Esophagus muscularis mucosa (tissue), 4 donors: ENCODE measurements around the gene AKAP10. TPM values are rescaled to one million over a fixed set of nuclear protein-coding genes. Genes with fewer than 3 reads are reported as not detected.

Source experiments
- DNase-seq: peaks from one replicate; pipeline ENCODE4 v3.0.0-alpha.2; 2017; ENCODE audit errors: extremely low spot score
- H3K27ac ChIP-seq, 4 donors: fragments of 200-600 bp; sonication (generic); replicated peaks in 1 of 4; 1 replicate in 3 of 4; 2 replicates in 1 of 4; pipeline ENCODE4 v1.5.1; 2016 to 2019; ENCODE audit warnings: mild to moderate bottlenecking in 1 of 4
- H3K27me3 ChIP-seq, 4 donors: fragments of 200-600 bp; sonication (generic); one replicate each; pipeline versions ENCODE4 v1.5.1 to v1.6.0; 2016 to 2019
- H3K36me3 ChIP-seq, 4 donors: fragments of 200-600 bp; sonication (generic); one replicate each; pipeline ENCODE4 v1.5.1; 2016 to 2019
- H3K4me1 ChIP-seq, 4 donors: fragments of 200-600 bp; sonication (generic); one replicate each; pipeline ENCODE4 v1.5.1; 2016 to 2019
- H3K4me3 ChIP-seq, 4 donors: fragments of 200-600 bp; sonication (generic); 1 replicate in 2 of 4; 2 replicates in 2 of 4; pipeline ENCODE4 v1.5.1; 2016 to 2019; ENCODE audit warnings: mild to moderate bottlenecking in 4 of 4, moderate library complexity in 1 of 4
- H3K9me3 ChIP-seq, 4 donors: fragments of 200-600 bp; sonication (generic); 1 replicate in 3 of 4; 2 replicates in 1 of 4; pipeline ENCODE4 v1.5.1; 2016 to 2019
- CTCF ChIP-seq, 3 experiments: fragments of 200-600 bp in 2 of 3; fragments of 450-650 bp in 1 of 3; sonication (generic) in 2 of 3; IDR thresholded peaks; one replicate each; pipeline ENCODE4 v1.5.1; 2017 to 2019; ENCODE audit warnings: antibody characterized with exemption in 3 of 3, mild to moderate bottlenecking in 2 of 3, moderate library complexity in 1 of 3
- EP300 ChIP-seq: sonication (generic); formaldehyde crosslinking; IDR thresholded peaks from one replicate; pipeline ENCODE4 v1.6.1; 2017; ENCODE audit warnings: antibody characterized with exemption
- POLR2A ChIP-seq: fragments of 450-650 bp; IDR thresholded peaks from one replicate; pipeline ENCODE4 v1.6.1; 2017; ENCODE audit warnings: antibody characterized with exemption, moderate library complexity, mild to moderate bottlenecking, low read depth
- POLR2AphosphoS5 ChIP-seq, 2 donors: sonication (generic); formaldehyde crosslinking; IDR thresholded peaks; one replicate each; pipeline ENCODE4 v1.6.1; 2017; ENCODE audit warnings: antibody characterized with exemption in 2 of 2
- WGBS: methylation state at CpG from one replicate; pipeline ENCODE4 v1.1.5; 2018; 5-methylcytosine and 5-hydroxymethylcytosine counted together
- intact Hi-C: fragments of 100-400 bp; cut with DNase I; formaldehyde crosslinking; loops from one replicate; pipeline ENCODE4 v1.15.1; 2023
- total RNA-seq, 4 donors: library from RNA; depleted of rRNA; stranded (reverse); fragments of >200 nt; gene quantifications; one replicate each; pipeline versions ENCODE4 v1.1.0 to v1.2.1, GENCODE V29; 2016

AKAP10 gene
- total RNA-seq, 4 donors from 2014 or later: 19.5 to 27.2 (median 23.2) TPM

GRCh38 chr17:19883537-19884215 is 94.0 kb downstream of the AKAP10 start:
- WGBS: 30% methylated on average over 8 of the region's 8 CpGs
- no peak overlapping the region for H3K27ac ChIP-seq
- no peak overlapping the region for H3K4me3 ChIP-seq
- no peak for DNase-seq
- H3K9me3 ChIP-seq: no peaks in the 10 kb centered on the region
- no peaks in the 10 kb centered on the region for H3K4me1 ChIP-seq
- intact Hi-C loops: no loop called here
- H3K27me3 ChIP-seq: no peaks in the 10 kb centered on the region
- no peak for TF ChIP-seq CTCF (IDR thresholded peaks at IDR 0.05)
- TF ChIP-seq EP300: no peak
- no peak for TF ChIP-seq POLR2A
- no peak for TF ChIP-seq POLR2AphosphoS5 (IDR thresholded peaks at IDR 0.05)
- H3K36me3 ChIP-seq: no peaks in the 10 kb centered on the region

DNA sequence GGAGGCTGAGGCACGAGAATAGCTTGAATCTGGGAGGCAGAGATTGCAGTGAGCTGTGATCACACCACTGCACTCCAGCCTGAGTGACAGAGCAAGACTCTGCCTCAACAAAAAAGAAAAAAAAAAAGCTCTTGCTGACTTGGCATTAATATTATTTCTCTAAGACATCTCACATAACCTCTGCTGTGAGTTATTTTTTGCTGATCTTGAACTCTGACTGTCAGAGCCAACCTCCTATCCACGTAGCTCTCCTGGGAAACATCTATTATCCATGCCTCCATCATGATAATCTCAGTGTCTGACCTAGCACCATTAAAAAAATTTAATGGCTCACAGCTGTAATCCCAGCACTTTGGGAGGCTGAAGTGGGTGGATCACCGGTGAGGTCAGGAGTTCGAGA is 97.2 kb downstream of the AKAP10 start:
- H3K36me3 ChIP-seq: no peaks in the 10 kb centered on the region
- H3K4me3 ChIP-seq: no peak overlapping the region
- H3K27me3 ChIP-seq: peaks cover 0 to 6% (median 0%) of the 10 kb centered on the region in 4 donors
- no peak for TF ChIP-seq POLR2A
- TF ChIP-seq EP300: no peak
- TF ChIP-seq POLR2AphosphoS5 (IDR thresholded peaks at IDR 0.05): no peak
- no peak for TF ChIP-seq CTCF (IDR thresholded peaks at IDR 0.05)
- peaks cover 0 to 5% (median 0%) of the 10 kb centered on the region in 4 donors for H3K4me1 ChIP-seq
- intact Hi-C loops: no loop called here
- DNase-seq: no peak
- no peak overlapping the region for H3K27ac ChIP-seq
- 66% methylated on average over 4 of the region's 4 CpGs for WGBS
- no peaks in the 10 kb centered on the region for H3K9me3 ChIP-seq

- no peak for DNase-seq
- Histone ChIP-seq H3K27me3 (peaks cover 0 to 6% (median 0%) of the 10 kb centered on the region in 4 donors), H3K27ac (no peak overlapping the region), H3K9me3 (no peaks in the 10 kb centered on the region), H3K4me1 (peaks cover 0 to 5% (median 0%) of the 10 kb centered on the region in 4 donors), H3K36me3 (no peaks in the 10 kb centered on the region), H3K4me3 (no peak overlapping the region)
- WGBS: 48% methylated on average over 6 of the region's 6 CpGs
- no peak for TF ChIP-seq EP300
- no peak for TF ChIP-seq POLR2AphosphoS5 (IDR thresholded peaks at IDR 0.05)
- TF ChIP-seq POLR2A: no peak
- TF ChIP-seq CTCF (IDR thresholded peaks at IDR 0.05): no peak
- intact Hi-C loops: no loop called here
These were observed 100.2 kb downstream of the AKAP10 start for GRCh38 chr17:19877364-19877945.

- DNase-seq: no peak
- intact Hi-C loops: no loop called here
- peaks cover 0 to 6% (median 0%) of the 10 kb centered on the region in 4 donors for H3K27me3 ChIP-seq
- H3K9me3 ChIP-seq: no peaks in the 10 kb centered on the region
- H3K4me1 ChIP-seq: peaks cover 0 to 5% (median 0%) of the 10 kb centered on the region in 4 donors
- WGBS: 70% methylated on average over 8 of the region's 13 CpGs
- no peak overlapping the region for H3K27ac ChIP-seq
- H3K4me3 ChIP-seq: no peak overlapping the region
- TF ChIP-seq POLR2AphosphoS5 (IDR thresholded peaks at IDR 0.05): no peak
- no peak for TF ChIP-seq CTCF (IDR thresholded peaks at IDR 0.05)
- TF ChIP-seq EP300: no peak
- TF ChIP-seq POLR2A: no peak
- H3K36me3 ChIP-seq: no peaks in the 10 kb centered on the region
These were observed 101.0 kb downstream of the AKAP10 start for GRCh38 chr17:19876529-19877161.
